Esophagus squamous epithelium (tissue), 5 donors: ENCODE data around the gene ADAMTS3. TPM values are rescaled to one million over a fixed set of nuclear protein-coding genes. Genes with fewer than 3 reads are reported as not detected.

Experiments used
- DNase-seq: peaks from one replicate; lab custom pipeline; 2025; lab: John Stamatoyannopoulos, UW
- H3K27ac ChIP-seq, 4 donors: fragments of 200-600 bp; sonication (generic); one replicate each; pipeline ENCODE4 v1.5.1; 2016 to 2019; ENCODE audit warnings: mild to moderate bottlenecking in 1 of 4
- H3K27me3 ChIP-seq, 4 donors: fragments of 200-600 bp; sonication (generic); 1 replicate in 3 of 4; 2 replicates in 1 of 4; pipeline versions ENCODE4 v1.5.1 to v1.6.0; 2017 to 2021; ENCODE audit warnings: antibody characterized with exemption in 1 of 4
- H3K36me3 ChIP-seq, 3 donors: fragments of 200-600 bp; sonication (generic); one replicate each; pipeline ENCODE4 v1.5.1; 2016 to 2019
- H3K4me1 ChIP-seq, 3 donors: fragments of 200-600 bp; sonication (generic); one replicate each; pipeline ENCODE4 v1.5.1; 2017 to 2019
- H3K4me3 ChIP-seq, 4 donors: fragments of 200-600 bp; sonication (generic); 1 replicate in 3 of 4; 2 replicates in 1 of 4; pipeline ENCODE4 v1.5.1; 2016 to 2019; ENCODE audit warnings: mild to moderate bottlenecking in 2 of 4, moderate library complexity in 1 of 4
- H3K9me3 ChIP-seq, 3 donors: fragments of 200-600 bp; sonication (generic); one replicate each; pipeline ENCODE4 v1.5.1; 2016 to 2019
- CTCF ChIP-seq, 6 experiments: fragments of 450-650 bp in 4 of 6; fragments of 200-600 bp in 2 of 6; sonication (generic) in 2 of 6; IDR thresholded peaks; one replicate each; pipeline ENCODE4 v1.5.1; 2016 to 2019; ENCODE audit warnings: antibody characterized with exemption in 6 of 6, mild to moderate bottlenecking in 4 of 6, moderate library complexity in 4 of 6
- POLR2A ChIP-seq, 4 donors: fragments of 450-650 bp; IDR thresholded peaks; one replicate each; pipeline ENCODE4 v1.6.1; 2017; ENCODE audit warnings: antibody characterized with exemption in 4 of 4, mild to moderate bottlenecking in 4 of 4, moderate library complexity in 3 of 4
- WGBS, 2 donors: methylation state at CpG; one replicate each; pipeline ENCODE4 v1.1.5; 2018; 5-methylcytosine and 5-hydroxymethylcytosine counted together
- intact Hi-C: fragments of 100-400 bp; cut with DNase I; formaldehyde crosslinking; loops from one replicate; pipeline ENCODE4 v1.15.0; 2022
- total RNA-seq, 4 donors: library from RNA; depleted of rRNA; stranded (reverse); fragments of >200 nt; gene quantifications; one replicate each; pipeline ENCODE4 v1.1.0, GENCODE V29; 2016
- donor health status: DM: yes; HTN: yes; CAD: no.

ADAMTS3 gene
- total RNA-seq, 4 donors from 2014 or later: 0.15 to 0.57 (median 0.18) TPM; not detected in 1

- H3K27ac ChIP-seq: no peak overlapping the region
- H3K27me3 ChIP-seq: no peaks in the 10 kb centered on the region
- intact Hi-C loops: no loop called here
- H3K9me3 ChIP-seq: no peaks in the 10 kb centered on the region
- H3K36me3 ChIP-seq: no peaks in the 10 kb centered on the region
- TF ChIP-seq POLR2A (IDR thresholded peaks at IDR 0.05): no peak
- TF ChIP-seq CTCF (IDR thresholded peaks at IDR 0.05): no peak
- H3K4me1 ChIP-seq: peaks cover 0 to 18% (median 0%) of the 10 kb centered on the region in 3 donors
- DNase-seq: no peak
- no peak overlapping the region for H3K4me3 ChIP-seq
- 63 to 67% methylated on average over 2 of the region's 2 CpGs for WGBS, 2 donors
Measured at GRCh38 chr4:72527038-72527646, 41.9 kb downstream of the ADAMTS3 start.

- Histone ChIP-seq H3K9me3 (no peaks in the 10 kb centered on the region), H3K36me3 (no peaks in the 10 kb centered on the region), H3K27me3 (no peaks in the 10 kb centered on the region), H3K4me1 (peaks cover 0 to 9% (median 0%) of the 10 kb centered on the region in 3 donors), H3K4me3 (no peak overlapping the region), H3K27ac (no peak overlapping the region)
- WGBS, 2 donors: 8 to 16% methylated on average over 2 of the region's 2 CpGs
- no peak for DNase-seq
- TF ChIP-seq CTCF (IDR thresholded peaks at IDR 0.05) (no peak), POLR2A (IDR thresholded peaks at IDR 0.05) (no peak)
- intact Hi-C loops: no loop called here
Measured at GRCh38 chr4:72525938-72526337, 43.1 kb downstream of the ADAMTS3 start.

- Histone ChIP-seq H3K36me3 (no peaks in the 10 kb centered on the region), H3K4me1 (peaks cover 0 to 9% (median 0%) of the 10 kb centered on the region in 3 donors), H3K27me3 (no peaks in the 10 kb centered on the region), H3K9me3 (no peaks in the 10 kb centered on the region), H3K27ac (no peak overlapping the region), H3K4me3 (no peak overlapping the region)
- intact Hi-C loops: no loop called here
- WGBS, 2 donors: 71 to 80% methylated on average over 3 of the region's 3 CpGs
- no peak for DNase-seq
- TF ChIP-seq POLR2A (IDR thresholded peaks at IDR 0.05) (no peak), CTCF (IDR thresholded peaks at IDR 0.05) (no peak)
Measured at GRCh38 chr4:72522440-72522839, 46.6 kb downstream of the ADAMTS3 start.

DNA sequence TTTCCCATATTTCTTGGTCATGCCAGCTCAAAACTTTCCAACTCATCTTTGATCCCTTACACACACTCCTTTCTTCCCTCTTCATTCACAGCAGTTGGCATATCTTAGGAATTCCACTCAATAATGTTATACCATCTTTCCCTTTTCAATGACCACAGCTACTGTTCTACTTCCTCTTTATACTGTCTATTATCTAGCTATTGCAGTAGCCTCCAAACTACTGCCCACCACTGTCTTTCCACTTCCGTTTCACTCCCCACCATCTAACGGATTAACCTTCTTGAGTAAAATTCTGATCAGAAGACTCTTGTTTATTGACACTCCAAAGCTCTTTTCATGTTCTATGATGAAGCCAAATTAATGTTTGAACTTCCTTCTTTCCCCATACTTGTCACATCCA is 55.8 kb downstream of the ADAMTS3 start:
- intact Hi-C loops: no loop called here
- Histone ChIP-seq H3K4me3 (no peak overlapping the region), H3K27ac (no peak overlapping the region), H3K9me3 (no peaks in the 10 kb centered on the region), H3K4me1 (no peaks in the 10 kb centered on the region), H3K27me3 (no peaks in the 10 kb centered on the region), H3K36me3 (no peaks in the 10 kb centered on the region)
- WGBS, 2 donors: 69 to 75% methylated on average over 2 of the region's 2 CpGs
- DNase-seq: no peak
- no peak for TF ChIP-seq POLR2A (IDR thresholded peaks at IDR 0.05)
- no peak for TF ChIP-seq CTCF (IDR thresholded peaks at IDR 0.05)

GRCh38 chr4:72507860-72508419 is 61.1 kb downstream of the ADAMTS3 start:
- 81 to 90% methylated on average over 1 of the region's 1 CpG for WGBS, 2 donors
- intact Hi-C loops: no loop called here
- H3K9me3 ChIP-seq: no peaks in the 10 kb centered on the region

More at GRCh38 chr4:72507860-72508419, 61.1 kb downstream of the ADAMTS3 start:
- Histone ChIP-seq H3K27ac (no peak overlapping the region), H3K4me3 (no peak overlapping the region), H3K4me1 (no peaks in the 10 kb centered on the region), H3K27me3 (no peaks in the 10 kb centered on the region), H3K36me3 (no peaks in the 10 kb centered on the region)
- TF ChIP-seq CTCF (IDR thresholded peaks at IDR 0.05): no peak
- TF ChIP-seq POLR2A (IDR thresholded peaks at IDR 0.05): no peak
- no peak for DNase-seq
